ENCODE data around the gene GSTO2. TPM values are rescaled to one million over a fixed set of nuclear protein-coding genes. Genes with fewer than 3 reads are reported as not detected.
A peak's percentile ranks its signal among the peaks of the same experiment; 100 is the strongest.

GSTO2 gene
- total RNA-seq, 2 experiments from 2014 or later, result 1.8 to 2.7 TPM

GRCh38 chr10:104262055-104262454, 6.9 kb upstream of the GSTO2 start:
- no peaks in the 10 kb centered on the region for H3K9me3 Mint-ChIP-seq
- no peak for TF ChIP-seq CTCF (IDR thresholded peaks at IDR 0.05)
- peaks cover 86% of the 10 kb centered on the region for H3K36me3 Mint-ChIP-seq (ENCODE audit: low read depth)
- ATAC-seq, result no peak
- no peak for DNase-seq
- intact Hi-C loops (cut with micrococcal nuclease), result no loop called here
- ChIA-PET CTCF (interaction anchor here (3.3 kb wide), 1 partner anchor 12 kb away, joined by 19 read pairs; no protein-coding TSS in a partner anchor), POLR2A (interaction anchor here (1.1 to 8.1 kb wide), 3 partner anchors 6 to 34 kb away, joined by 3 to 74 read pairs (median 3); partner anchors contain the start of gene GSTO1)
- H3K4me1 Mint-ChIP-seq (ENCODE audit: low read depth), result peaks cover 82% of the 10 kb centered on the region
- H3K4me3 Mint-ChIP-seq, result no peak overlapping the region
- H3K27ac Mint-ChIP-seq, result peak overlapping the region; percentile 94
- no peaks in the 10 kb centered on the region for H3K27me3 Mint-ChIP-seq

GRCh38 chr10:104264783-104265182, 4.2 kb upstream of the GSTO2 start:
- Mint-ChIP-seq H3K27ac (no peak overlapping the region), H3K27me3 (no peaks in the 10 kb centered on the region), H3K4me3 (no peak overlapping the region), H3K9me3 (no peaks in the 10 kb centered on the region), H3K36me3 (ENCODE audit: low read depth) (peaks cover 84% of the 10 kb centered on the region), H3K4me1 (ENCODE audit: low read depth) (peaks cover 71% of the 10 kb centered on the region)
- ChIA-PET CTCF (interaction anchor here (2.3 to 4.1 kb wide), 3 partner anchors 9 to 11 kb away, joined by 8 to 19 read pairs (median 19); partner anchors contain the start of gene GSTO1), POLR2A (interaction anchor here (0.9 to 8.1 kb wide), 2 partner anchors 9 to 16 kb away, joined by 3 to 74 read pairs; partner anchors contain the start of gene GSTO1)
- no peak for TF ChIP-seq CTCF (IDR thresholded peaks at IDR 0.05)
- intact Hi-C loops (cut with micrococcal nuclease), result no loop called here
- no peak for ATAC-seq
- no peak for DNase-seq

DNA sequence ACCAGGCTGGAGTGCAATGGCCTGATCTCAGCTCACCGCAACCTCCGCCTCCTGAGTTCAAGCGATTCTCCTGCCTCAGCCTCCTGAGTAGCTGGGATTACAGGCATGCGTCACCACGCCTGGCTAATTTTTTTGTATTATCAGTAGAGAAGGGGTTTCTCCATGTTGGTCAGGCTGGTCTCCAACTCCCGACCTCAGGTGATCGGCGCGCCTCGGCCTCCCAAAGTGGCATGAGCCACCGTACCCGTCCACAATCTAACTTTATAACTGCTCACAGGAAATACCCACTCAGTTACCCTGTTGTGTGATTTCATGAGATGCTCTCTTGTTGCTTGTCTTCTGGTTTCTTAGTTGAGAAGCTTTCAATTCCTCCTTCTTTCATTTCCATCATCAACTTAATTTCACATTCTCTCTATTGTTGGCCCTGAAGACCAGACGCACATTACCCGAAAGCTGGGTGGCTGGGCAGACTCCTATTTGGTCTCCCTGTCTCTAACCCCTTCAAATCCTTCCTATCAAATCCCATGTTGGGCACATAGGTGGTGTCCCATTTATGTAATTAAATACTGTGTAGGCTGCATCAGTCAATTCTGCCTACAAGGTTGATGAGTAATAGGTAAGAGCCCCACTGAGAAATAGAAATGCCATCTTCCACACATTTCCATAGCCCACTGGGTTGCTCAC, 1.1 kb upstream of the GSTO2 start:
- Mint-ChIP-seq H3K4me1 (ENCODE audit: low read depth) (peaks cover 48% of the 10 kb centered on the region), H3K9me3 (no peaks in the 10 kb centered on the region), H3K4me3 (peak overlapping the region; percentile 93), H3K27me3 (no peaks in the 10 kb centered on the region), H3K27ac (peak overlapping the region; percentile 98), H3K36me3 (ENCODE audit: low read depth) (peaks cover 55% of the 10 kb centered on the region)
- ChIA-PET CTCF (interaction anchor here (1.4 to 2.5 kb wide), 3 partner anchors 10 to 83 kb away, joined by 6 to 13 read pairs (median 11); partner anchors contain the start of gene GSTO1), POLR2A (interaction anchor here (0.7 to 8.1 kb wide), 7 partner anchors 12 to 147 kb away, joined by 3 to 74 read pairs (median 4); partner anchors contain the start of genes CFAP58, GSTO1 and SFR1)
- DNase-seq, result peak; percentile 58
- intact Hi-C loops (cut with micrococcal nuclease), result loop anchor here (2.0 kb wide), 1 partner anchor 13 kb away; the partner anchor contains the start of gene GSTO1
- peak; percentile 25 for ATAC-seq
- no peak for TF ChIP-seq CTCF (IDR thresholded peaks at IDR 0.05)

GRCh38 chr10:104268405-104268712, 625 bp upstream of the GSTO2 start:
- POLR2A ChIA-PET, result interaction anchor here (0.7 to 8.1 kb wide), 7 partner anchors 13 to 147 kb away, joined by 3 to 74 read pairs (median 4); partner anchors contain the start of genes CFAP58, GSTO1, ITPRIP and SFR1
- peaks cover 46% of the 10 kb centered on the region for H3K4me1 Mint-ChIP-seq (ENCODE audit: low read depth)
- intact Hi-C loops (cut with micrococcal nuclease), result loop anchor here (2.0 kb wide), 1 partner anchor 14 kb away; the partner anchor contains the start of gene GSTO1
- H3K9me3 Mint-ChIP-seq, result no peaks in the 10 kb centered on the region
- ATAC-seq (no peak), DNase-seq (no peak)
- CTCF ChIA-PET, result interaction anchor here (0.9 to 2.5 kb wide), 2 partner anchors 39 to 82 kb away, joined by 4 to 11 read pairs; no protein-coding TSS in a partner anchor
- peaks cover 54% of the 10 kb centered on the region for H3K36me3 Mint-ChIP-seq (ENCODE audit: low read depth)
- peak overlapping the region; percentile 93 for H3K4me3 Mint-ChIP-seq
- no peaks in the 10 kb centered on the region for H3K27me3 Mint-ChIP-seq
- TF ChIP-seq CTCF (IDR thresholded peaks at IDR 0.05), result no peak
- H3K27ac Mint-ChIP-seq, result peak overlapping the region; percentile 98

GRCh38 chr10:104273286-104273685, 4.3 kb downstream of the GSTO2 start:
- no peak for TF ChIP-seq CTCF (IDR thresholded peaks at IDR 0.05)
- intact Hi-C loops (cut with micrococcal nuclease), result no loop called here
- ATAC-seq (no peak), DNase-seq (no peak)
- H3K27ac Mint-ChIP-seq, result no peak overlapping the region
- H3K27me3 Mint-ChIP-seq, result peaks cover 19% of the 10 kb centered on the region
- CTCF ChIA-PET, result interaction anchor here (1.0 to 12.2 kb wide), 16 partner anchors 10 to 577 kb away, joined by 3 to 239 read pairs (median 10); partner anchors contain the start of genes CFAP58, GSTO1 and ITPRIP
- POLR2A ChIA-PET, result interaction anchor here (0.6 to 2.0 kb wide), 4 partner anchors 10 to 151 kb away, joined by 3 to 10 read pairs (median 4); partner anchors contain the start of genes ITPRIP and SFR1
- H3K4me1 Mint-ChIP-seq (ENCODE audit: low read depth), result peaks cover 11% of the 10 kb centered on the region
- H3K4me3 Mint-ChIP-seq, result no peak overlapping the region
- H3K36me3 Mint-ChIP-seq (ENCODE audit: low read depth), result peaks cover 8% of the 10 kb centered on the region
- H3K9me3 Mint-ChIP-seq, result no peaks in the 10 kb centered on the region

Measured in activated CD8-positive, alpha-beta T cell treated with anti-CD3 and anti-CD28 coated beads for 36 hours (primary cell).